NCI-H524 treated with DMSO at 0.1 percent for 48 hours (cell line): ENCODE results near the gene VPS13D.

Source experiments
- DNase-seq: peaks from one replicate; lab custom pipeline; 2025; lab: John Stamatoyannopoulos, UW

Gene VPS13D

GRCh38 chr1:12229835-12230548 lies at the start of gene VPS13D:
Gene VPS13D (plus strand): TSS chr1:12230030. CDS start chr1:12234267, 4,237 bp downstream.
- no peak for DNase-seq

DNA sequence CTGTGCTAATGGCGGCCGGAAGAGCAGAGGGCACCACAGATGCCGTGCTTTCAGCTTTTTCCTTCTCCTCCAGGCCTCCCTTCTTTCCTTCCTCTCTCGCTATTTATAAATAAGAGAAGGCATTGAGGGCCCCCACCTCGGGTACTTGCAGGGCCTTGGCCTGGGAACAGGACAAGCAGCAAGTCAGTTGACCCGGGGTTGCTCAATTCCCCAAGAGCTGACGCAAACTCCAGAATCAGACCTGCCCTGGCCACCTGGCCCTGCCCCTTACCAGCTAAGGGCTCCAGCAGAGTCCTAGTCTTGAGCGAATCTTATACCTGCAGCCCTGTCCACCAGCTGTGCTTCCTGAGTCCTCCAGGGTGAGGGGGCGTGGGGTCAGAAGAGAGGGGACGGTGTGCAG lies 49.5 kb upstream of the VPS13D start:
- no peak for DNase-seq

- no peak for DNase-seq
Measured at GRCh38 chr1:12180903-12181302, 48.9 kb upstream of the VPS13D start.

DNA sequence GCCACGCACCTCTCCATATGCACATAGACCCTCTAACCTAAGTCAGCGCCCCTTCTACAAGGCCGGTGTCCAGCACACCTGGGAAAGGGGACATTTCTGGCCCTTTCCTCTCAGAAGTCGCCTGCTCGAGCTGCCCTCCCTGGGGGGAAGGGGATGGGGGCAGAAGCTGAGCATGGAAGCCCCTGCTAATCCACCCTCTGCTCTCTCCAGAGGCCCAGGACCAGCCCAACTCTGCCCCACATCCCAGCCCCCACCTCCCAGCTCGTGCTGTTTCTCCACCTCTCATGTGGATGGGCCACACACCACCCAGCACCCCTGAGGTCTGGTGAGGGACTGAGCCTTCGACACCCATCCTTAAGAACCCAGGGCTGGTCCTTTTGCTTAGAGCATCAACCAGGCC lies 48.3 kb upstream of the VPS13D start:
- no peak for DNase-seq

DNA sequence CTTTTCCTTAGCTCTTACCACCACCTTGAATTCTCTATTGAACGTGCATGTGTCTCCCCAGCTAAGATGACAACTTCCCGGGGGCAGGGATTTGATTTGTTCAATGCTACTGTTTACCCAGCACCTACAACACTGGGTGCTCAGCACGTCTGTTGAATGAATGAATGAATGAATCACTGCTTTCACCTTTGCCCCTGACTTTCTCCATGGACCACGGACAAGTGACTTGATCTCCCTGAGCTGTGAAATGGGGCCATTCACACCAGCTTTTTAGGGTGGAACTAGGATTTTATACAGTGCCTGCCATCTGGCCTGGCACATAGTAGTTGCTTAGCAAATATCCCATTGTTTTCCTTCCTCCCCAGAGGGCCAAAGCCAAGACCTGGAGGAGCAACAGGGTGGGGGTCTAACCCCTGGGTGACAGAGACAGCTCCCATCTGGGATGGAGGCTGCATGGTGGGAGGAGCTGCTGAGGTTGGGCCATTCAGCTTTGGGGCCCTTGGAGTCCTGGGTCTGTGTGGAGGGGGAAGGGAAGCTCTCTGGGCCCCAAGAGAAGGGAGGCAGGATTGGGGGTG lies 47.3 kb upstream of the VPS13D start:
- DNase-seq: no peak

- DNase-seq: no peak
Measured at GRCh38 chr1:12183095-12183794, 46.6 kb upstream of the VPS13D start.

DNA sequence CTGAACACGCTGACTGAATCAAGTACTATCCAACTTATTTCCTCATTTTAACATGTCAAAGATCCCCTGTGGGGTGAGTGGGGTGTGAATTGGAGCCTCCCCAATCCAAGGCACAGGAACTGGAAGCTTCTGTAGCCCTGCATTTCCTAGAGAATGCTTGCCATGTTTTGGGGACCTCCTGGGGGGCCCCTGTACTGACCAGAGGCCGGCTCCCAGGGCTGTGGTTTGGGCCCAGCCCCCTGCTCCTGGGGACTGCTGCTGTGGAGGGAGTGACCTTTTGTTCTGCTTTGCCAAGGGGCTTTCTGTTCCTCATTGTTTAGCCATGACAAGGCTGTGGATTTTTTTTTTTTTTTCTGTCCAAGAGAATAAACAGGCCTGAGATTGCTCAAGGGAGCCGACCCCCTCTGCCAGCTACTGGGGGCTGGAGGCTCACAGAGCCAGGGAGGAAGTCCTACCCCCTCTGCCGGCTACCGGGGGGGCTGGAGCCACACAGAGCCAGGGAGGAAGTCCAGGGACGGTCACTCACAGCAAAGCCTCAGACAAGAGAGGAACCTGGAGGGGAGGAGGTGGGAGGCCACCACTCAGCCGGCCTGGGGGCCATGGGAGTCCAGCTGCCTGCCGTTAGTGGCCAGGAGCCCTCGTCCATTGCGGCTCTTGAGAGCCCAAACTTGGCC lies 45.7 kb upstream of the VPS13D start:
- no peak for DNase-seq

GRCh38 chr1:12185036-12185917 lies 44.6 kb upstream of the VPS13D start:
- DNase-seq: no peak

DNA sequence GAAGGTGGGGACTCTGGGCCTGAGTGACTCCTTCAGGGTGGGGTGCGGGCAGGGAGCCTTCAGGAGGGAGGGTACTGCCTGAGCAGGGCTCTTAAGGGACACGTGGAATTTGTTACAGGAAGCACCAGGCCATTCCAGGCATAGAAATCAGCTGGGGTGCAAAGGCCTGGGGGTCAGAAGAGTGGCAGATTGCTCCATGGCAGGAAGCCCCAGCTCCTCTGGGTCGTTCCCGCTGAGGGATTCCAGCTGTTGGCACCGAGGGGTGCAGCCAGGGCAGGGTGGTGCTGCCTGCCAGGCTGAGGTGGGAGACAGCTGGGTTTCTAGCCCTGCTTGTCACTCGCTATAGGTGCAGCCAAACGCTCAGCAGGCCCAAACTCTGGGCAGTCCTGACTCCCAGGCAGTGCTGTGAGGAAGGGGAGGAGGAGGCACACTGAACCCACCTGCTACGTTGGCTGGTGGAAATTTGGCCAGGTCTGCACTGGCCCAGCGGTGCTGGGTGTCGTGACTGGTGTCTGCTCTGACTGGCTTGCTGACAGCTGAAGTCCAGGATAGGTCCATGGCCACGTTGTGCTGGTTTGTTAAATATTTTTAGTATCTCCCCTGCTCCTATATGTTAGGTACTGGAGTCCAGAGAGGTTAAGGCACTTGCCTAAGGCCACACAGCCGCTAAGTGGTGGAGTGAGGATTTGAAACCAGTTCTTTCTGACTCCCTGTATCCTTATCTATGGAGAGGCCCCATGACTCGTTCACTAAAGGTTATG lies 43.7 kb upstream of the VPS13D start:
- DNase-seq: no peak

- no peak for DNase-seq
Measured at GRCh38 chr1:12186679-12186985, 43.2 kb upstream of the VPS13D start.

DNA sequence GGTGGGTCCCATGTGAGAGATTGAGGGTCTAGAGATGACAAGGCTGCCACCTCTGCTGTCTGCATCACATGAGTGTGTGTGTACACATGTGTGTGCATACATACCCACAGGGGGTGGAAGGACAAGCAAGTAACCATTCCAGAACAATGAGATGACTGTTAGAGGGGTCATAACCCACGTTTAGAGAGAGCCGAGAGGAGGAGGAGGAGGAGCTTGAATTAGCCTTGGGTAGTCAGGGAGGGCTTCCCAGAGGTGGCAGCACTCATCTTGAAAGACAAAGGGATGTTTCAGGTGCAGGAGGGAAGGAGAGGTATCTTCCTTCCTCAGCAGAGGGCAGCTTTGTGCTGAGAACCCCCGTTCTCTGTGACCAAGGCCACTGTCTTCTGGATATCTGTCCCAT lies 41.7 kb upstream of the VPS13D start:
- no peak for DNase-seq

DNA sequence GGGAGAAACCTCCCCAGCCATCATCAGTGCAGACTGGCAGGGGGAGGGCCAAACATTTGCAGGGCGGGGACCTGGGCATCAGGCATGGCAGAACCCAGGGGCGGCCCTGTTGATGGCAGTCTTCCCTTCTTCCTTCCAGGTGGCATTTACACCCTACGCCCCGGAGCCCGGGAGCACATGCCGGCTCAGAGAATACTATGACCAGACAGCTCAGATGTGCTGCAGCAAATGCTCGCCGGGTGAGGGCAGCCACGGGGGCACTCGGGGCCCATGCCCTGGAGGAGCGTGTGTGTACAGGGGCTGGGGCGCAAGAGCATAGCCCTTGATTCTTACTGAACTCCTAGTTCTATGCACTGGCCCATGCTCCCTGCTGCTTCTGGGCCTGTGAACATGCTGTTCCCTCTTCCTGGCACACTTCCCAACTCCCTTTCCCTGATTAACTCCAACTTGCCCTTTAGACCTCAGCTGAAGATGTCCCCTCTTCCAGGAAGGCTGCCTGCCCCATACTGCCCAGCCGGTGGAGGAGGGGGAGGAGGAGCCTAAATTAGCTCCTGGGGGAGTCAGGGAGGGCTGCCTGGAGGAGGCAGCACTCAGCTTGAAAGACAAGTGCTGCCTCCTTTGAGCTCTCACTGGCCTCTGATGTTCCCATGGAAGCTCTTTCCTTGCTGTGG lies 41.0 kb upstream of the VPS13D start:
- no peak for DNase-seq

GRCh38 chr1:12189328-12189682 lies 40.5 kb upstream of the VPS13D start:
- no peak for DNase-seq

DNA sequence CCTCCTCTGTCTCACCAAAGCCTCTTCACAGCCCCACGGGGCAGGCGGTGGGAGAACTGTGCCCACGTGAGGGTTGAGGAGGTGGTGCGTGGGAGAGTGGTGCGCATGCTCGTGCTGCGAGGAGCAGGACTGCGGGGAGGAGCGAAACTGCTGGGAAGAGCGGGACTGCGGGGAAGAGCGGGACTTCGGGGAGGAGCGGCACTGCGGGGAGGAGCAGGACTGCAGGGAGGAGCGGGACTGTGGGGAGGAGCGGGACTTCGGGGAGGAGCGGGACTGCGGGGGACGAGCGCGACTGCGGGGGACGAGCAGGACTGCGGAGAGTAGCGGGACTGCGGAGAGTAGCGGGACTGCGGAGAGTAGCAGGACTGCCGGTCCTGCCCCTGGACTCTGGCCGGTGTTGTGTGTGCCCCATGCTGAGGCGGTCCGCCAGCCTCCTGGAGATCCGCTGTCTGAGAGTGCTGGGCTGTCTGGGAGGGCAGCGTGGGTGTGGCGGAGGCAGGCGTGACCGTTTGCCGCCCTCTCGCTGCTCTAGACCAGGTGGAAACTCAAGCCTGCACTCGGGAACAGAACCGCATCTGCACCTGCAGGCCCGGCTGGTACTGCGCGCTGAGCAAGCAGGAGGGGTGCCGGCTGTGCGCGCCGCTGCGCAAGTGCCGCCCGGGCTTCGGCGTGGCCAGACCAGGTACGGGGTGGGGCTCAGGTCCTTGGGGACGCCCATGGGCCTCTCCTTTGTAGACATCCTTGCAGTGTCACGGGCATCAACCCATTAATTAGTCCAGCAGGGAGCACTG lies 38.4 kb upstream of the VPS13D start:
- DNase-seq: no peak

DNA sequence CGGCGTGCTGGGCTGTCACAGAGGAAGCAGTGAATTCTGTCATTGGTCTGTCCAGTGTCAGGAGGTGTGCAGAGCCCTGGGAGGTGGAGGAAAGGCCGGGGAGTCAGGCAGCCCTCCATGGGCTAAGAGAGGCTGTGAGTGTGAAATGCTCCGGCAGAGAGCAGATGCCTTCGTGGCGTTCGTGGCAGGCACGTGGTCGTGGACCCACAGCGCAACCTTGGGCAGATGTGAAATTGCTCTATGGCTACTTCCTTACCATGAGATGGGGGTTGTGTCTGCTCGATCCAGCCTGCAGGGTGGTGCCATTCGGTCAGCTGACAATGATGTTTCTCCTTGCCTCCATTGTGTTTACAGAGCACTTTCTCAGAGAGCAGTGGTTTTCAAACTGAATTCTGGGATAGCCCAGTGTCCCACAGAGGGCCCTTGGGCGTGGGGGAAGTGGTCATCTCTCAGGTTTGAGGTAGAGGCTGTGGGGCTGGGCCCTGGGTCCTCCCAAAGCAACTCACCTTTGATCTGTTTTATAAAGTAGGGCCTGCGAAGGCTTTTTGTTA lies 35.1 kb upstream of the VPS13D start:
- no peak for DNase-seq

GRCh38 chr1:12195416-12195815 lies 34.4 kb upstream of the VPS13D start:
- no peak for DNase-seq

DNA sequence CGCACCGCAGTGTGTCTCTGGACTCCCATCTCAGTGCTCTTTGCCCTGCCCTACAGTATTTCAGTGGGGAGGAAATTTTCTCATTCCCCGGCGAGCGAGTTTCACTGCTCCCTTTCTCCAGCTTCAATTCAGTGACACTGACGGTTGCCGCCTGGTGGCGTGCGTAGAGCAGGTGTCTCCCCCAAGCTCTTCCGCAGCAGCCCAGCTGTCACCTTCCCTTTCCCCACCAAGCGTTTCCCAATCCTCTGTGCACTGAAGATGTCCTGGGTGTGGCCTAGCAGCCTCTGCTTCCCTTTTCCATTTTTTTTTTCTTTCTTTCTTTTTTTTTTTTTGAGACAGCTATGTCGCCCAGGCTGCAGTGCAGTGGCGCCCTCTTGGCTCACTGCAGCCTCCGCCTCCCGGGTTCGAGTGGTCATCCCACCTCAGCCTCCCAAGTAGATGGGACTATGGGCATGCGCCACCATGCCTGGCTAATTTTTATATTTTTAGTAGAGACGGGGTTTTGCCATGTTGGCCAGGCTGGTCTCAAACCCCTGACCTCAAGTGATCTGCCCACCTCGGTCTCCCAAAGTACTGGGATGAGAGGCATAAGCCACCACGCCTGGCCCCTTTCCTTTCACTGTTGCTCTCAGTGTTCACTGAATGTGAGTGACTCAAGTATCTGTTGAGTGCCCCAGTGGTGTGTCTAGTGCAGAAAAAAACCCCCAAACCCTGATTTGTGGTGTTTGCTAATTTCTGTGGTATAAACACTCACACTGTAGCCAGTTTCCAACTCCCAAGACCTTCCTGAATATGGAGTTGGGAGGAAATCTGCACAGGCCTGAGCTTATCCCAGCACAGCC lies 33.0 kb upstream of the VPS13D start:
- DNase-seq: peak; percentile 23

- no peak for DNase-seq
Measured at GRCh38 chr1:12197483-12197880, 32.3 kb upstream of the VPS13D start.

DNA sequence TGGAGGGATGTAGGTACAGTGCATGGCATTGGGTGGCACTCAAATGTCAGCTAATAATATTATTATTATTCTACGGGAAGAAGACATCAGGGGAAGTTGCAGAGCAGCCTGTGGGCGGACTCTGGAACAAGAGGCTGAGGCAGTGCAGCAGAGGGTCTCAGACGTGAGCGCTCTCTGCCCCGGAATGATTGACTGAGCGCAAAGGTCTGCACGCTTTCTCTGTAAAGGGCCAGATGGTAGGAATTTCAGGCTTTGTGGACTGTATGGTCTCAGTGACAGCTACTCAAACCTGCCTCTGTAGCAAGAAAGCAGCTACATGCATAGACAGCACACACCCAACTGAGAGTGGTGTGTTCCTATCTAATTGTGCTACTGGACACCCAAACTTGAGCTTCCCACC lies 29.6 kb upstream of the VPS13D start:
- DNase-seq: no peak
